T-helper 2 cell (primary cell): ENCODE results near the gene KRT23.

Experiments used
- DNase-seq, 5 experiments: peaks; one replicate each; pipeline versions ENCODE4 v3.0.0 to v3.0.0-alpha.2; 2012 to 2022
- total RNA-seq, 2 donors: gene quantifications; one replicate each; lab custom pipeline; 2026; lab: John Stamatoyannopoulos, UW

KRT23 gene
- total RNA-seq: 0 reads per million in 2 donors

GRCh38 chr17:40937384-40937819 lies at the start of gene KRT23:
KRT23 (minus strand) TSS chr17:40937646; CDS start chr17:40936603, 1,043 bp downstream.
- no peak for DNase-seq

GRCh38 chr17:40986920-40987319 lies 49.5 kb upstream of the KRT23 start:
- DNase-seq: no peak

GRCh38 chr17:40984226-40984625 lies 46.8 kb upstream of the KRT23 start, which contains the start of gene KRT40:
KRT40 (minus strand) TSS chr17:40984326; CDS start chr17:40984273, 53 bp downstream.
- no peak for DNase-seq

GRCh38 chr17:40981115-40981514 lies 43.7 kb upstream of the KRT23 start:
- DNase-seq: no peak

GRCh38 chr17:40980596-40980995 lies 43.1 kb upstream of the KRT23 start:
- no peak for DNase-seq

- no peak for DNase-seq
These were observed 42.7 kb upstream of the KRT23 start for GRCh38 chr17:40980117-40980516.

GRCh38 chr17:40978575-40979151 lies 41.2 kb upstream of the KRT23 start:
- no peak for DNase-seq

- no peak for DNase-seq
These were observed 38.1 kb upstream of the KRT23 start for GRCh38 chr17:40975516-40975915.

GRCh38 chr17:40974366-40974765 lies 36.9 kb upstream of the KRT23 start:
- DNase-seq: no peak

- no peak for DNase-seq
These were observed 30.1 kb upstream of the KRT23 start for GRCh38 chr17:40967582-40967981.

GRCh38 chr17:40966848-40967247 lies 29.4 kb upstream of the KRT23 start, which contains the start of gene KRT39:
KRT39 (minus strand) TSS chr17:40966948; CDS start chr17:40966856, 92 bp downstream.
- no peak for DNase-seq

GRCh38 chr17:40963838-40964237 lies 26.4 kb upstream of the KRT23 start:
- DNase-seq: peak in 1 of 5 experiments; percentile 24

- no peak for DNase-seq
These were observed 24.7 kb upstream of the KRT23 start for GRCh38 chr17:40962059-40962561.

- no peak for DNase-seq
These were observed 24.1 kb upstream of the KRT23 start for GRCh38 chr17:40961591-40961990.

GRCh38 chr17:40960144-40960543 lies 22.7 kb upstream of the KRT23 start:
- DNase-seq: no peak

GRCh38 chr17:40958086-40958953 lies 20.9 kb upstream of the KRT23 start:
- no peak for DNase-seq

GRCh38 chr17:40956401-40957254 lies 19.2 kb upstream of the KRT23 start:
- DNase-seq: no peak

- DNase-seq: no peak
These were observed 16.4 kb upstream of the KRT23 start for GRCh38 chr17:40953881-40954280.

- DNase-seq: no peak
These were observed 15.2 kb upstream of the KRT23 start for GRCh38 chr17:40952661-40953060.

GRCh38 chr17:40952154-40952553 lies 14.7 kb upstream of the KRT23 start:
- DNase-seq: no peak

GRCh38 chr17:40951011-40951622 lies 13.7 kb upstream of the KRT23 start:
- no peak for DNase-seq

- DNase-seq: no peak
These were observed 12.7 kb upstream of the KRT23 start for GRCh38 chr17:40950176-40950575.
